Naive B cell (primary cell): ENCODE data around the gene TMEM154. TPM values are rescaled to one million over a fixed set of nuclear protein-coding genes. Genes with fewer than 3 reads are reported as not detected.

Source experiments
- ATAC-seq, 2 donors: fragments of 150-1000 bp; cut with Tn5 transposase; 2 replicates each; pipeline ENCODE4 v1.10.0; 2021; ENCODE audit warnings: low read depth in 2 of 2, mild to moderate bottlenecking in 2 of 2, moderate library complexity in 2 of 2
- DNase-seq: peaks from one replicate; pipeline ENCODE4 v3.0.0; 2022
- H3K27ac Mint-ChIP-seq, 6 donors: one replicate each; pipeline ENCODE4 v1.8.0; 2020 to 2022; ENCODE audit warnings: mild to moderate bottlenecking in 6 of 6, mixed read lengths in 6 of 6, moderate library complexity in 5 of 6, inconsistent platforms in 2 of 6
- H3K27me3 Mint-ChIP-seq, 3 donors: one replicate each; pipeline ENCODE4 v1.8.0; 2021 to 2022; ENCODE audit warnings: mixed read lengths in 3 of 3, mild to moderate bottlenecking in 1 of 3
- H3K36me3 Mint-ChIP-seq, 2 donors: one replicate each; pipeline ENCODE4 v1.8.0; 2020 to 2022; ENCODE audit warnings: mixed read lengths in 2 of 2, inconsistent platforms in 1 of 2, mild to moderate bottlenecking in 1 of 2
- H3K4me1 Mint-ChIP-seq, 3 donors: one replicate each; pipeline ENCODE4 v1.8.0; 2020 to 2022; ENCODE audit warnings: mixed read lengths in 3 of 3, inconsistent platforms in 1 of 3, mild to moderate bottlenecking in 1 of 3, moderate library complexity in 1 of 3
- H3K4me3 Mint-ChIP-seq, 8 donors: one replicate each; pipeline ENCODE4 v1.8.0; 2020 to 2022; ENCODE audit warnings: mild to moderate bottlenecking in 8 of 8, mixed read lengths in 8 of 8, moderate library complexity in 8 of 8, inconsistent platforms in 2 of 8
- H3K9me3 Mint-ChIP-seq, 7 donors: one replicate each; pipeline ENCODE4 v1.8.0; 2020 to 2022; ENCODE audit warnings: mixed read lengths in 7 of 7, mild to moderate bottlenecking in 5 of 7, inconsistent platforms in 2 of 7, moderate library complexity in 1 of 7
- polyA plus RNA-seq, 6 donors: library from polyadenylated mRNA; unstranded; fragments of 300-500 nt; fragmentation: Illumina TruSeq; gene quantifications; one replicate each; pipeline ENCODE4 v1.2.3, GENCODE V29; 2021; ENCODE audit warnings: low read depth in 6 of 6

Gene TMEM154
- polyA plus RNA-seq, 6 donors from 2014 or later: 125 to 213 (median 155) TPM

GRCh38 chr4:152689615-152690501 is 10.1 kb upstream of the TMEM154 start:
- Mint-ChIP-seq H3K4me3 (no peak overlapping the region), H3K36me3 (no peaks in the 10 kb centered on the region), H3K27ac (peak overlapping the region in 1 of 6 donors; percentile 55), H3K9me3 (no peaks in the 10 kb centered on the region), H3K27me3 (no peaks in the 10 kb centered on the region), H3K4me1 (peaks cover under 1 to 14% (median 12%) of the 10 kb centered on the region in 3 donors)
- ATAC-seq: peak; percentile 20 to 36
- DNase-seq: no peak

DNA sequence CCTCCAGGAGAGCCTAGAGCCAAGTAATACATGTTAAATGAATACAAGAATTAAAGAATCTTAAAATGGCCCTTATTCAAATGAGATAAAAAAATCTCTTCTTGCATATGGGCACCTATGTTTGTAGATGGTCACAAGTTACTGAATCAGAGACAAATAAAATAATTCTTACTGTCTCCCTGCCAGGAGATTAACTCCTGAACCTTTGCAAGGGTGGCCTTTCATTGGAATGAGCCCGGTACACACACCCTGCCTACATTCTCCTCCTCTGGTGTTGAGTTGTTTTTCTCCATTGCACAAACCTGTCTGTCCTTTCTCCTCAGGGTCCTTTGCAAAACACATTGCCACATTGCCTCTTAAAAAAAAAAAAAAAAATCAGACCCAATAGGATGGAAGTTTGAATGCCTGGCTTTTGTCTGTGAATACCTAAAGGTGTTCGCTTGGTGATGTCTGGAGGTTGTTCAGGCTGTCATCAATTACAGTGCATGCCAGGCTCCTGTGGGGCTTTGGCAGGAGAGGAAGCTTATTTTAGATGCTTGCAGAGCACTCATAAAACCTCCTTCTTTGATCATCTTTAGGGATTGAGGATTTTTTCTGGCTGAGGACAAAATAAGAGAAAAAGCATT is 8.3 kb upstream of the TMEM154 start:
- DNase-seq (no peak), ATAC-seq (no peak)
- H3K4me1 Mint-ChIP-seq: peaks cover 18 to 25% (median 20%) of the 10 kb centered on the region in 3 donors
- H3K9me3 Mint-ChIP-seq: no peaks in the 10 kb centered on the region
- H3K27ac Mint-ChIP-seq: no peak overlapping the region
- H3K4me3 Mint-ChIP-seq: no peak overlapping the region
- no peaks in the 10 kb centered on the region for H3K27me3 Mint-ChIP-seq
- H3K36me3 Mint-ChIP-seq: no peaks in the 10 kb centered on the region

DNA sequence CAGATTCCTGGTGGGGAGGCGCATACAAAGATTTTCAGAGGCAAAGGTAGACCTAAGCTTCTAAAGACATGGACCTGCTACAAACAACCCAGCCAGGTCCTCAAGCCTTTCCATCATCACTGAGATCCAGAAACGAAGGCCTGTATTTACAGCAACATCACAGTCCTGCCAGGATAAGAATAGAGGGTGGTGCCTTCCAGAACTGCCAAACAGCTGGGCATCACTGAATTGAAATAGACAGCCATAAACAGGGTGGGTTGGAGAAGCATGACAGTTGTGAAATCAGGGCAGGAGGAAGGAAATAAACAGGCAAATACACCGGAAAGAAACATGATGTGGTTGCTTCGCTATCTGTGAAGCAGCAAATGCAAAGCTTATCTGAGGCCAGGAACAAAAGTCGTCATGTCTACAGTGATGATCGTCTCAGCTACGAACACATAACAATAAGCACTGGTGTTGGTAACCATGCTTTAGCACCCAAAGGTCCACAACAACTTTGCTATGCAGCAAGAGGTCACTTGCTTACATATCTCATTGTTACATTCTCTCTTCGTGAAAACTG is 6.7 kb upstream of the TMEM154 start:
- DNase-seq (no peak), ATAC-seq (peak in 1 of 2 donors; percentile 25)
- Mint-ChIP-seq H3K27me3 (no peaks in the 10 kb centered on the region), H3K27ac (no peak overlapping the region), H3K9me3 (no peaks in the 10 kb centered on the region), H3K4me1 (peaks cover 21 to 28% (median 26%) of the 10 kb centered on the region in 3 donors), H3K4me3 (peak overlapping the region in 1 of 8 donors; percentile 6), H3K36me3 (no peaks in the 10 kb centered on the region)

DNA sequence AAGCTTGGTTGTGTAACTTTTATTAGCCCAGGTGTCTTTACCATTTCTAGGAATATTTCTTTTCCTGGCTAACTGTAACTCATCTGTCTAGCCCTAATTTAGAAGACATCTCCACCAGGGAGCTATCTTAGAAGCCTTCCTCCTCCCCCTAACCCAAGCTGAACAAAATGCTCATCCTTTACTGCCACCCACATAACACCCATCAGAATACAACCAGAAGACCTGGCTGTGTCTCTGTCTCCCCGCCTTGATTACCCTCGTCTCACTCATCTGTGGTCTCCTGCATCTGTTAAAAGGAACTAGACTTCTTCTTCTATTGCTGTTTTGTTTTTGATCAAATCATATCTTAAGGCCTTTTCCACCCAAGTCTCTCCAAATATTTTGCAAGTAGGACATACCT is 4.8 kb upstream of the TMEM154 start:
- peak overlapping the region in 3 of 6 donors; percentile 2 to 10 (median 5) for H3K27ac Mint-ChIP-seq
- H3K36me3 Mint-ChIP-seq: no peaks in the 10 kb centered on the region
- ATAC-seq (no peak), DNase-seq (no peak)
- peak overlapping the region in 3 of 8 donors; percentile 7 to 21 (median 11) for H3K4me3 Mint-ChIP-seq
- H3K4me1 Mint-ChIP-seq: peaks cover 21 to 39% (median 33%) of the 10 kb centered on the region in 3 donors
- H3K9me3 Mint-ChIP-seq: no peaks in the 10 kb centered on the region
- H3K27me3 Mint-ChIP-seq: no peaks in the 10 kb centered on the region

DNA sequence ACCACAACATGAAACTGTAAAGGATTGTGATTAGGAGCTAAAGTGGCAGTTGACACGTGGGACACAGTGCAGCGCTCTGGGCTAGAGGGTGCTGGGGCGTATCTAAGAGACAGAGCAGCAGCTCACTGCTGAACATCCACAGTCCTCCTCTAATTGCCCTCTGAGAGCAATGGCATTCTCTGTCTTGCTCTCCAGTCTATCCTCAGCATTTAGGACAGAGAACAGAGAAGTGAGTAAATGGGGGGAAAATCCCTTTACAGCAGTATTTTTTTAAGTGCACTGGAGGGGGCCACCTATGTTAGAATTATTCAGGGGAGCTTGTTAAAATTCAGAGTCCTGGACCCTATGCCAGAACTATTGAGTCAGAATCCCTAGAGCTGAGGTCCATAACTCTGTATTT is 4.2 kb upstream of the TMEM154 start:
- H3K4me3 Mint-ChIP-seq: peak overlapping the region in 4 of 8 donors; percentile 15 to 58 (median 52)
- H3K27me3 Mint-ChIP-seq: no peaks in the 10 kb centered on the region
- DNase-seq: peak; percentile 54
- peak overlapping the region in 5 of 6 donors; percentile 23 to 88 (median 65) for H3K27ac Mint-ChIP-seq
- peak; percentile 54 to 59 for ATAC-seq
- no peaks in the 10 kb centered on the region for H3K9me3 Mint-ChIP-seq
- peaks cover 24 to 42% (median 34%) of the 10 kb centered on the region in 3 donors for H3K4me1 Mint-ChIP-seq
- H3K36me3 Mint-ChIP-seq: no peaks in the 10 kb centered on the region

- ATAC-seq (no peak), DNase-seq (no peak)
- Mint-ChIP-seq H3K4me3 (peak overlapping the region in 1 of 8 donors; percentile 12), H3K27me3 (no peaks in the 10 kb centered on the region), H3K4me1 (peaks cover 40 to 58% (median 48%) of the 10 kb centered on the region in 3 donors), H3K36me3 (no peaks in the 10 kb centered on the region), H3K27ac (peak overlapping the region in 3 of 6 donors; percentile 9 to 65 (median 44)), H3K9me3 (no peaks in the 10 kb centered on the region)
These were observed 2.5 kb upstream of the TMEM154 start for GRCh38 chr4:152682143-152682941.

GRCh38 chr4:152680988-152681603 is 1.3 kb upstream of the TMEM154 start:
- Mint-ChIP-seq H3K27me3 (no peaks in the 10 kb centered on the region), H3K4me3 (peak overlapping the region in 5 of 8 donors; percentile 36 to 100 (median 75)), H3K27ac (peak overlapping the region in 5 of 6 donors; percentile 50 to 98 (median 79)), H3K4me1 (peaks cover 52 to 70% (median 52%) of the 10 kb centered on the region in 3 donors), H3K36me3 (no peaks in the 10 kb centered on the region), H3K9me3 (no peaks in the 10 kb centered on the region)
- ATAC-seq (no peak), DNase-seq (no peak)

- H3K9me3 Mint-ChIP-seq: no peaks in the 10 kb centered on the region
- ATAC-seq: no peak
- H3K4me1 Mint-ChIP-seq: peaks cover 54 to 83% (median 60%) of the 10 kb centered on the region in 3 donors
- no peak for DNase-seq
- peak overlapping the region; percentile 79 to 98 (median 98) for H3K27ac Mint-ChIP-seq
- H3K36me3 Mint-ChIP-seq: peaks cover 0 to 6% of the 10 kb centered on the region in 2 donors
- peak overlapping the region; percentile 92 to 100 (median 98) for H3K4me3 Mint-ChIP-seq
- no peaks in the 10 kb centered on the region for H3K27me3 Mint-ChIP-seq
These were observed 956 bp downstream of the TMEM154 start for GRCh38 chr4:152678841-152679240.

DNA sequence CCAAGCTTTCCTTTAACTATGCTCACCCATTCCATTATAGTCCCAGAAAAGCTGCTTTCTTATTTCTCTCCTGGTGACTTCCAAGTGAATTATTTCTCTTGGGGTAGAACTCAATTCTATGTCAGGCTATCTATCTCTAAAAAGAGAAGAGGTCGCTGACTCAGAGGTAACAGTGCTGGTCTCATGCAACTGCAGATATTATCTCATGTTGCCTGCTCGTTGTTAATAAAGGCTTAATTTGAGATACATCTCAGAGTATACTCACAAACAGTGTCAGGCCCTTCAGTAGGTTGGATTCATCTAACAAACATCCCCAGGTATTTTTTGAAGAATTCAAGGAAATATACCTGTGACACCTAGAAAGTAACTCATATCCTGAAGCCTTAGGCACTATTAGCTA is 2.7 kb downstream of the TMEM154 start:
- Mint-ChIP-seq H3K4me1 (peaks cover 54 to 82% (median 66%) of the 10 kb centered on the region in 3 donors), H3K27ac (peak overlapping the region in 5 of 6 donors; percentile 58 to 95 (median 86)), H3K4me3 (peak overlapping the region; percentile 54 to 94 (median 78)), H3K36me3 (peaks cover 0 to 12% of the 10 kb centered on the region in 2 donors), H3K9me3 (no peaks in the 10 kb centered on the region), H3K27me3 (no peaks in the 10 kb centered on the region)
- DNase-seq (no peak), ATAC-seq (no peak)

- peak in 1 of 2 donors; percentile 6 for ATAC-seq
- peak; percentile 23 for DNase-seq
- H3K4me1 Mint-ChIP-seq: peaks cover 57 to 88% (median 72%) of the 10 kb centered on the region in 3 donors
- H3K36me3 Mint-ChIP-seq: peaks cover under 1 to 19% of the 10 kb centered on the region in 2 donors
- H3K4me3 Mint-ChIP-seq: peak overlapping the region; percentile 54 to 94 (median 78)
- H3K9me3 Mint-ChIP-seq: no peaks in the 10 kb centered on the region
- H3K27me3 Mint-ChIP-seq: no peaks in the 10 kb centered on the region
- peak overlapping the region; percentile 81 to 95 (median 86) for H3K27ac Mint-ChIP-seq
These were observed 3.5 kb downstream of the TMEM154 start for GRCh38 chr4:152676052-152676854.

DNA sequence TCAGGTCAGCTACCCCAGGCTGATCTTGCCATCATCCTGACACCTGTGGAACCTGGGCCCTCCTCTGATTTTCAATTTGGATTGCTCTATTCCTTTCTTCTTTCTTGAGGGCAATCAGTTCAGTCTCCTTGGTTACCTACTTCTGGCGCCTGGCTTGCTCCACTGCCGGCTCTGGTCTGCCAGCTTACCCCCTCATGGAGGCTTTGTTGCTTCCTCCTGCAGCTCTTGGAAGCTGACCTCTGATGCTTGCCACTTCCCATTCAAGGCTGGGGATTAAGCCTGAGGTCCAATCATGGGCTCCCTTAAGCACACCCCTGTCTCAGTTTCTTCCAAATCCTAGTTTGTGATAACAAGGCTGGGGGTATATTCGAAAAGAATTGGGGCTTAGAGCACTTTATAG is 5.4 kb downstream of the TMEM154 start:
- Mint-ChIP-seq H3K9me3 (no peaks in the 10 kb centered on the region), H3K27me3 (no peaks in the 10 kb centered on the region), H3K27ac (peak overlapping the region in 3 of 6 donors; percentile 73 to 94 (median 88)), H3K4me3 (peak overlapping the region in 5 of 8 donors; percentile 31 to 83 (median 63)), H3K36me3 (peaks cover 7 to 27% of the 10 kb centered on the region in 2 donors), H3K4me1 (peaks cover 58 to 85% (median 83%) of the 10 kb centered on the region in 3 donors)
- DNase-seq: no peak
- no peak for ATAC-seq

DNA sequence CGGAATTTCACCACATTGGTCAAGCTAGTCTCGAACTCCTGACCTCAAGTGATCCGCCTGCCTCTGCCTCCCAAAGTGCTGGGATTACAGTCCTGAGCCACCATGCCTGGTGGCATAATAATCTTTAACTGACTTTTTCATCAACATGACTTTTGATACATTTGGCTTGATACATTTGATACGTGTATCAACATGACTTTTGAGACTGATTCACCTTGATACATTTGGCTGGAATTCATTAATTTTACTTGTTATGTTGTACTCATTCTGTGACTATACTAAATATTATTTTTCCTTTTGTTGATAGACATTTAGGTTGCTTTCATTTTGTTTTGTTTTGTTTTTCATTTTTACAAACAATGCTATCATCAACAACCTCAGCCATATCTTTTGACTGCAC is 6.3 kb downstream of the TMEM154 start:
- ATAC-seq (no peak), DNase-seq (no peak)
- H3K27ac Mint-ChIP-seq: peak overlapping the region in 4 of 6 donors; percentile 8 to 88 (median 48)
- H3K36me3 Mint-ChIP-seq: peaks cover 7 to 27% of the 10 kb centered on the region in 2 donors
- no peaks in the 10 kb centered on the region for H3K27me3 Mint-ChIP-seq
- peaks cover 57 to 81% (median 80%) of the 10 kb centered on the region in 3 donors for H3K4me1 Mint-ChIP-seq
- no peak overlapping the region for H3K4me3 Mint-ChIP-seq
- no peaks in the 10 kb centered on the region for H3K9me3 Mint-ChIP-seq
